Tongue (tissue), 3 donors: ENCODE measurements around the gene COPZ2. TPM values are rescaled to one million over a fixed set of nuclear protein-coding genes. Genes with fewer than 3 reads are reported as not detected.
A peak's percentile ranks its signal among the peaks of the same experiment; 100 is the strongest.

Source experiments
- DNase-seq: peaks from one replicate; pipeline ENCODE4 v3.0.0-alpha.2; 2015
- small RNA-seq: library from RNA; depleted of rRNA; stranded (forward); fragments of <200 nt; gene quantifications from one replicate; pipeline ENCODE3, GENCODE V24; 2014; ENCODE audit warnings: low replicate concordance
- total RNA-seq: library from RNA; depleted of rRNA; stranded (reverse); fragments of >200 nt; gene quantifications from one replicate; pipeline ENCODE4 v1.2.3, GENCODE V29; 2014

The COPZ2 gene
- total RNA-seq, 1 donor from 2014 or later: 18.2 TPM

- no peak for DNase-seq
Measured at GRCh38 chr17:47983492-47984223, 53.9 kb downstream of the COPZ2 start.

GRCh38 chr17:47982645-47983390 is 54.8 kb downstream of the COPZ2 start:
- DNase-seq: no peak

- DNase-seq: no peak
Measured at GRCh38 chr17:47982091-47982617, 55.4 kb downstream of the COPZ2 start.

- no peak for DNase-seq
Measured at GRCh38 chr17:47981462-47981861, 56.1 kb downstream of the COPZ2 start.

DNA sequence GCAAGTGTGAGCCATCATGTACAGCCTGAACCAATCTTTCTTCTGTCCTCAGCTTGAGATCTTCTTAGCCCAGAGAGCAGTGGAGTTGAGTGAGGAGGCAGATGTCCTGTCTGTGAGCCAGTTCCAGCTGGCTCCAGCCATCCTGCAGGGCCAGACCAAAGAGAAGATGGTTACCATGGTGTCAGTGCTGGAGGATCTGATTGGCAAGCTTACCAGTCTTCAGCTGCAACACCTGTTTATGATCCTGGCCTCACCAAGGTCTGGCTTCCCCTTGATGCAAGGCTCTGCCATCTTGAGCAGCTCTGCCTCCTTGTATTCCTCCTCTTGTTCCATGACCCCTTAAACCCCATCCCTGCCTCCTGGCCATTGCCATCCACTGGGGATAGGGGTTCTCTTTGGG is 57.1 kb downstream of the COPZ2 start:
- DNase-seq: no peak

DNA sequence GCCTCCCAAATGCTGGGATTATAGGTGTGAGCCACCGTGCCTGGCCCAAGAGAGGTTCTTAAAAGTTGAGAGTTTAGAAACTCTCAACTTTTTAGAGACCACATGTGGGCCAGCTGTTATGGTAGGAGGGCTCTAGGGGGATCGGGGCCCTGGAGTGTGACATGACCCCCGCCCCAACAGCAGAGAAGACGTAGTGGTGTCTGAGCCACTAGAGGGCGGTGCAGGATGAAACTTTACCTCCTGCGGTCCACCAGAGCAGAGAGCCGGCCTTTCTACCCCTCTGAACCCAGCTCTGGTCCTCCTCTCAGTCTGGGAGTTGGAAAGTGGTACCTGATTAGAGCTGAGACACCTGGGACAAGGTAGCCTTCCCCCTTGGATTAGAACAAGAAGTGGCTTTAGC is 59.3 kb downstream of the COPZ2 start:
- peak; percentile 81 for DNase-seq

Small RNA genes within 50 kb of the gene (small RNA-seq; reads per million reads assigned to genes)
- gene AC004477.2 (not detected), gene MIR152 (317 reads per million, percentile 98 among the genes with 10 or more reads in this experiment)

Other genes starting within 250 kb of the COPZ2 start
- gene OSBPL7, start 216.0 kb downstream of the COPZ2 start, total RNA-seq: 5.9 TPM
- 16.1 TPM for gene MRPL10, start 206.3 kb downstream of the COPZ2 start, total RNA-seq
- not detected for gene LRRC46, start 206.1 kb downstream of the COPZ2 start, total RNA-seq
- 26.8 TPM for gene SCRN2, start 196.5 kb downstream of the COPZ2 start, total RNA-seq
- gene SP6, start 186.6 kb downstream of the COPZ2 start, total RNA-seq: 0.82 TPM
- gene SP2, start 141.6 kb downstream of the COPZ2 start, total RNA-seq: 2.4 TPM
- gene PNPO, start 96.2 kb downstream of the COPZ2 start, total RNA-seq: 20.4 TPM
- gene PRR15L, start 79.9 kb downstream of the COPZ2 start, total RNA-seq: 4.9 TPM
- gene CDK5RAP3, start 66.7 kb downstream of the COPZ2 start, total RNA-seq: 76.5 TPM
- gene NFE2L1, start 10.6 kb upstream of the COPZ2 start, total RNA-seq: 260 TPM
- 61.0 TPM for gene CBX1, start 63.7 kb upstream of the COPZ2 start, total RNA-seq
- gene SNX11, start 70.0 kb upstream of the COPZ2 start, total RNA-seq: 6.2 TPM